Endothelial cell of umbilical vein (primary cell): ENCODE data around the gene LMF1. TPM values are rescaled to one million over a fixed set of nuclear protein-coding genes. Genes with fewer than 3 reads are reported as not detected.

Experiments used
- BruUV-seq: library from RNA; stranded (reverse); fragments of 400-500 nt; replicated peaks from 2 replicates; lab custom pipeline; 2021; lab: Mats Ljungman, UMichigan
- CTCF ChIA-PET: fragments of 300-600, 350-600 bp; sonication (Branson Sonifier 250); formaldehyde crosslinking; loops from one replicate; lab custom pipeline; 2021; ENCODE audit warnings: antibody characterized with exemption, inconsistent platforms; lab: Charles Lee
- POLR2A ChIA-PET: fragments of 300-600, 350-600 bp; sonication (Branson Sonifier 250); formaldehyde crosslinking; loops from one replicate; lab custom pipeline; 2021; ENCODE audit warnings: antibody characterized with exemption, inconsistent platforms; lab: Charles Lee
- DNase-seq: peaks from one replicate; pipeline ENCODE4 v3.0.0-alpha.2; 2011; ENCODE audit warnings: low read depth, low spot score
- FAIRE-seq: peaks from 2 replicates; lab custom pipeline; 2011; peaks lifted over from hg19 to GRCh38; lab: Jason Lieb, UNC
- H2AFZ ChIP-seq: 2 replicates; pipeline ENCODE4 v1.6.0; 2012; ENCODE audit warnings: low read depth, low read length, control low read depth, inconsistent platforms
- H3K27ac ChIP-seq: 2 replicates; pipeline ENCODE4 v1.5.1; 2011; ENCODE audit warnings: low read depth, mild to moderate bottlenecking, control low read depth, low read length, moderate library complexity; ENCODE audit not compliant: insufficient read depth
- H3K27me3 ChIP-seq, 2 experiments: 2 replicates each; pipeline versions ENCODE4 v1.6.0 to v1.6.1; 2011; ENCODE audit warnings: low read length in 2 of 2, mixed read lengths in 1 of 2; ENCODE audit not compliant: control insufficient read depth in 2 of 2, insufficient read depth in 2 of 2
- H3K36me3 ChIP-seq, 2 experiments: 2 replicates in 1 of 2; 3 replicates in 1 of 2; pipeline ENCODE4 v1.5.1; 2011; ENCODE audit warnings: low read length in 2 of 2, mild to moderate bottlenecking in 1 of 2, moderate library complexity in 1 of 2; ENCODE audit not compliant: control insufficient read depth in 2 of 2, insufficient read depth in 2 of 2; ENCODE audit errors: extremely low read depth in 1 of 2
- H3K4me1 ChIP-seq: 3 replicates; pipeline ENCODE4 v1.5.1; 2011; ENCODE audit warnings: mild to moderate bottlenecking, low read length; ENCODE audit not compliant: control insufficient read depth, insufficient read depth; ENCODE audit errors: extremely low read depth
- H3K4me2 ChIP-seq: 2 replicates; pipeline ENCODE4 v1.6.1; 2011; ENCODE audit warnings: low read length, control low read depth, mixed read lengths; ENCODE audit not compliant: insufficient read depth
- H3K4me3 ChIP-seq, 3 experiments: fragments of 200-600 bp in 1 of 3; sonication (generic), shearing (Covaris generic) in 1 of 3; replicated peaks in 1 of 3; 2 replicates each; pipeline ENCODE4 v1.5.1; 2011 to 2016; ENCODE audit warnings: control low read depth in 3 of 3, low read length in 3 of 3, mild to moderate bottlenecking in 2 of 3, inconsistent platforms in 1 of 3, low read depth in 1 of 3, moderate library complexity in 1 of 3; ENCODE audit not compliant: insufficient read depth in 1 of 3
- H3K79me2 ChIP-seq: 2 replicates; pipeline ENCODE4 v1.6.0; 2012; ENCODE audit warnings: low read length, inconsistent platforms; ENCODE audit not compliant: control insufficient read depth, insufficient read depth
- H3K9ac ChIP-seq: replicated peaks from 2 replicates; pipeline ENCODE3; 2011; ENCODE audit warnings: low read length, control low read depth; ENCODE audit not compliant: insufficient read depth; ENCODE audit errors: extremely low read depth
- H3K9me1 ChIP-seq: replicated peaks from 3 replicates; pipeline ENCODE4 v1.6.0; 2011; ENCODE audit warnings: mild to moderate bottlenecking, low read length; ENCODE audit not compliant: control insufficient read depth, insufficient read depth; ENCODE audit errors: extremely low read depth
- H3K9me3 ChIP-seq: replicated peaks from 2 replicates; pipeline ENCODE4 v1.5.1; 2012; ENCODE audit warnings: low read length, inconsistent platforms; ENCODE audit not compliant: control insufficient read depth, insufficient read depth
- H4K20me1 ChIP-seq: replicated peaks from 2 replicates; pipeline ENCODE3; 2011; ENCODE audit warnings: mild to moderate bottlenecking, low read length; ENCODE audit not compliant: control insufficient read depth, insufficient read depth; ENCODE audit errors: extremely low read depth
- GATA2 ChIP-seq: IDR thresholded peaks from 2 replicates; pipeline ENCODE4 v1.7.0; 2011; ENCODE audit warnings: low read depth, mild to moderate bottlenecking, moderate library complexity, mixed read lengths, low read length; ENCODE audit not compliant: insufficient read length, insufficient read depth
- MAX ChIP-seq: IDR thresholded peaks from 2 replicates; pipeline ENCODE4 v1.6.1; 2011; ENCODE audit not compliant: insufficient read depth, insufficient read length
- POLR2A ChIP-seq: IDR thresholded peaks from 2 replicates; pipeline ENCODE4 v1.6.1; 2012; ENCODE audit warnings: low read depth, mild to moderate bottlenecking, control low read depth, low read length
- POLR2AphosphoS5 ChIP-seq: IDR thresholded peaks from 2 replicates; pipeline ENCODE4 v1.6.1; 2012; ENCODE audit warnings: low read depth, mild to moderate bottlenecking, control low read depth, low read length, moderate library complexity; ENCODE audit not compliant: insufficient read depth
- dilution Hi-C: fragments of 300-500 bp; cut with MboI; formaldehyde crosslinking; loops from one replicate; pipeline ENCODE4 v1.15.0; 2019; ENCODE audit warnings: low sequenced_read_pairs; ENCODE audit not compliant: extremely low pct_ligation_motif_present
- intact Hi-C: fragments of 100-400 bp; cut with micrococcal nuclease; formaldehyde crosslinking; loops from one replicate; pipeline ENCODE4 v1.10.0; 2022
- polyA plus RNA-seq, 4 experiments: library from polyadenylated mRNA; depleted of rRNA in 3 of 4; stranded (reverse) in 3 of 4; unstranded in 1 of 4; fragments of >200 nt; gene quantifications; 2 replicates each; pipeline versions ENCODE4 v1.2.1 to v1.2.3, GENCODE V29; 2011 to 2012; ENCODE audit warnings: missing spikeins in 1 of 4
- total RNA-seq: library from RNA; stranded (reverse); gene quantifications from 2 replicates; pipeline ENCODE4 v1.2.3, GENCODE V29; 2021

Gene LMF1
- total and polyA plus RNA-seq, 2 donors (not counting 3 experiments of a cell fraction or from before 2014, with no cell fraction given), result 17.8 TPM

- FAIRE-seq (no peak), DNase-seq (no peak)
- no peaks in the 10 kb centered on the region for H3K9me3 ChIP-seq
- H2AFZ ChIP-seq, result no peak overlapping the region
- H3K27ac ChIP-seq, result no peak overlapping the region
- ChIA-PET CTCF (no interaction called here), POLR2A (no interaction called here)
- no TSS peak for BruUV-seq
- H3K9me1 ChIP-seq, result no peaks in the 10 kb centered on the region
- dilution Hi-C loops, result no loop called here
- H4K20me1 ChIP-seq, result no peaks in the 10 kb centered on the region
- H3K79me2 ChIP-seq, result no peaks in the 10 kb centered on the region
- H3K4me3 ChIP-seq, result no peak overlapping the region
- H3K27me3 ChIP-seq, result no peaks in the 10 kb centered on the region
- no peaks in the 10 kb centered on the region for H3K4me1 ChIP-seq
- TF ChIP-seq MAX, result no peak
- TF ChIP-seq POLR2A, result no peak
- H3K36me3 ChIP-seq, result no peaks in the 10 kb centered on the region
- no peak overlapping the region for H3K4me2 ChIP-seq
- H3K9ac ChIP-seq, result no peak overlapping the region
- intact Hi-C loops, result no loop called here
These were observed 19.9 kb upstream of the LMF1 start for GRCh38 chr16:990516-991291.

GRCh38 chr16:989354-989814 is 18.6 kb upstream of the LMF1 start:
- FAIRE-seq, result no peak
- intact Hi-C loops, result no loop called here
- no peaks in the 10 kb centered on the region for H3K4me1 ChIP-seq
- no peak overlapping the region for H3K27ac ChIP-seq
- no peaks in the 10 kb centered on the region for H3K36me3 ChIP-seq
- ChIA-PET POLR2A (no interaction called here), CTCF (no interaction called here)
- no TSS peak for BruUV-seq
- H3K9me3 ChIP-seq, result no peaks in the 10 kb centered on the region
- no peak overlapping the region for H3K4me2 ChIP-seq
- TF ChIP-seq POLR2AphosphoS5 (no peak), GATA2 (no peak)
- dilution Hi-C loops, result no loop called here
- H3K79me2 ChIP-seq, result no peaks in the 10 kb centered on the region
- H3K9ac ChIP-seq, result no peak overlapping the region
- no peak for DNase-seq
- H2AFZ ChIP-seq, result no peak overlapping the region
- H3K4me3 ChIP-seq, result no peak overlapping the region
- no peaks in the 10 kb centered on the region for H3K9me1 ChIP-seq
- H4K20me1 ChIP-seq, result no peaks in the 10 kb centered on the region
- no peaks in the 10 kb centered on the region for H3K27me3 ChIP-seq
